ENCODE results near the gene ATXN10.

ATXN10 gene

DNA sequence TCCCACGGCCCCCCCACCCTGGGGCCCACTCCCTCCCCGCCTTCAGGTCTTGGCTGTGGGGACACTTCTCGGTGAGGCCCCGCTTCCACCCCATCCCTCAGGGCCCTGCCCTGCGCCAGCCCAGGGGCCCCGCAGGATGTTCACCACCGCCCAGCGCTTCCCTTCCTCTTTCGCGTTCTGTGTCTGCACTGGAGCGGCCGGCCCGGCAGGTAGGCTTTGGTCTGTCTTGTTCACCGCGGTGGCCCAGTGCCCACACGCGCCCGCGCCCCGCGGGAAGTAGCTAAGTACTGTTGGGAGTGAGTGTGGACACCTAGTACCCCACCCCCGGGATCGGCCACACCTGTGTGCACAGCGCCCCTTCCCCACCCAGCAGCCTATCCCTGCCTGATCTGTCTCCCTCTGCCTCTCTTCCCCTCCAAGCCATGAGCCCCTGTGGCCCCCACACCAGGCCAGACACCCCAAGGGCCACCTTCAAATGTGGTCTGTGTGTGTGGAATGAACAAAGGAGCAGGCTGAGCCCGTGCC lies 219.9 kb downstream of the ATXN10 start:
- DNase-seq (ENCODE audit: low read depth, low spot score) = no peak
- H3K4me3 ChIP-seq (ENCODE audit: low read length) = no peak overlapping the region

- no peak overlapping the region for H3K4me3 ChIP-seq (ENCODE audit: low read length)
- DNase-seq (ENCODE audit: low read depth, low spot score) = no peak
Measured at GRCh38 chr22:45891996-45892621, 220.5 kb downstream of the ATXN10 start.

DNA sequence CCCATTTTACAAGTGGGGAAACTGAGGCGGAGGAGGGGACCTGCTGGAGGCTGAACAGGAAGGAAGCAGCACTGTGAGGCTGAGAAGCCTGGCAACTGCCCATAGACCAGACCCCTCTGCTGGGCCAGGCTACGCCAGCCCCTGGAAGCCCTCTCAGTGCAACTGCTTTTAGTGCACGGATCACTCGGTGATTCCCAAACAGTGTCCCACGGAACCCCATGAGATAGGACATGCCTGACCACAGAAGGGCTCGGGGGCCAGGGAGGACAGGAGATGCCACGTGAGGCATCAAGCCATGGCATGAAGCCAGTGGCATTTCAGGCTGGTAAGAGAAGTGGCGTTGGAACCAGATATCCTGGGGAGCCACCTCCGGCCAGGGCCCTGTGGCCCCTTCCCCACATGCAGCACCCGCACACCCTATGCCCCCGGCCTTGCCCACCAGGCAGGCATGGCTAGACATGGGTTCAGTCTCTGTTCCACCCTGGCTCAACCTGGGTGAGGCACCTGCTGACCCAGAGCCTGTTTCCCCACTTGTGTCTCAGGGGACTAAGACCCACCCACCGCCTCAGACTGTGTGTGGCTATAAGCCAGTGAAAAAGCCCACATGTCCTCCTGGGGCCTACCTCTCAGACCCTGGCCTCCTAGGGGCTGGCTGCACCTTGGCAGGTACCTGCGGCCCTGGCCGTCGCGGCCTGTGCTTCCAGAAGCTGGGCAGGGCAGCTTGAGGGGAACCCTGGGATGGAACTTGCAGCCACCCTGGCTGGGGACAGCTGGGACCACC lies 221.2 kb downstream of the ATXN10 start:
- no peak for DNase-seq (ENCODE audit: low read depth, low spot score)
- no peak overlapping the region for H3K4me3 ChIP-seq (ENCODE audit: low read length)

DNA sequence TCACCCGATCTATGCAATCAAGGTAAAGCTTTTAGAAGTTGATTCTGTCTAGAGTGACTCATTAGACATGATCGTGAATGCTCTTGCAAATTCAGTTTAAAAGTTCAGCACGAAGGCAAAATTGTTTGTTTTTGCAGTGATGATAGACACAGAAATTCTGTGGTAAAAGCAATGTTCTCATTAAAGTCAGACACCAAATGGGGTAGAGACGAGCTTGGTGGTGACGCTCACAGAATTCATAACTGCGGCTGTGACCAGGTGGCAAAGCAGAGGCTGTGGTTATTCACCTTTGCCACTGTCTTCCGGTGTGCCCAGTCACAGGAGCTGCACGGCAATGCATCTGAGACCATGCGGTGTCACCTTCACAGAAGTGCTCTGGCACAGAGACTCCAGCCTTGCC lies 221.9 kb downstream of the ATXN10 start:
- no peak overlapping the region for H3K4me3 ChIP-seq (ENCODE audit: low read length)
- no peak for DNase-seq (ENCODE audit: low read depth, low spot score)

Measured in Jurkat, Clone E6-1 (cell line).